OCI-LY1 (cell line): ENCODE results near the gene GLTPD2.

Experiments used
- EZH2 ChIP-seq: fragments of 200-600 bp; sonication (generic), shearing (Covaris generic); IDR thresholded peaks from 2 replicates; pipeline ENCODE4 v1.8.0; 2017; ENCODE audit warnings: borderline replicate concordance, mixed run types, mild to moderate bottlenecking, antibody characterized with exemption, low read length, moderate library complexity, mixed read lengths
- TF ChIP-seq, protein P1 (sequence below): fragments of 200-600 bp; sonication (generic), shearing (Covaris generic); IDR thresholded peaks from 2 replicates; pipeline ENCODE4 v1.5.1; 2017; ENCODE audit warnings: mild to moderate bottlenecking, antibody characterized with exemption, low read length, moderate library complexity, mixed read lengths

GRCh38 chr17:4822835-4823234 lies 34.1 kb downstream of the GLTPD2 start:
- TF ChIP-seq EZH2: no peak
- TF ChIP-seq, protein P1, sequence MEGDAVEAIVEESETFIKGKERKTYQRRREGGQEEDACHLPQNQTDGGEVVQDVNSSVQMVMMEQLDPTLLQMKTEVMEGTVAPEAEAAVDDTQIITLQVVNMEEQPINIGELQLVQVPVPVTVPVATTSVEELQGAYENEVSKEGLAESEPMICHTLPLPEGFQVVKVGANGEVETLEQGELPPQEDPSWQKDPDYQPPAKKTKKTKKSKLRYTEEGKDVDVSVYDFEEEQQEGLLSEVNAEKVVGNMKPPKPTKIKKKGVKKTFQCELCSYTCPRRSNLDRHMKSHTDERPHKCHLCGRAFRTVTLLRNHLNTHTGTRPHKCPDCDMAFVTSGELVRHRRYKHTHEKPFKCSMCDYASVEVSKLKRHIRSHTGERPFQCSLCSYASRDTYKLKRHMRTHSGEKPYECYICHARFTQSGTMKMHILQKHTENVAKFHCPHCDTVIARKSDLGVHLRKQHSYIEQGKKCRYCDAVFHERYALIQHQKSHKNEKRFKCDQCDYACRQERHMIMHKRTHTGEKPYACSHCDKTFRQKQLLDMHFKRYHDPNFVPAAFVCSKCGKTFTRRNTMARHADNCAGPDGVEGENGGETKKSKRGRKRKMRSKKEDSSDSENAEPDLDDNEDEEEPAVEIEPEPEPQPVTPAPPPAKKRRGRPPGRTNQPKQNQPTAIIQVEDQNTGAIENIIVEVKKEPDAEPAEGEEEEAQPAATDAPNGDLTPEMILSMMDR: no peak
